Chondrocyte (in vitro differentiated cells): ENCODE results near the gene PPP6R1. TPM values are rescaled to one million over a fixed set of nuclear protein-coding genes. Genes with fewer than 3 reads are reported as not detected.

Experiments
- DNase-seq: peaks from one replicate; pipeline ENCODE4 v3.0.0; 2021; ENCODE audit warnings: mixed read lengths, low spot score
- H3K27ac Mint-ChIP-seq: one replicate; pipeline ENCODE4 v1.8.0; 2021; ENCODE audit warnings: mild to moderate bottlenecking, moderate library complexity, mixed read lengths; ENCODE audit not compliant: unreplicated experiment
- H3K27me3 Mint-ChIP-seq: 2 replicates; pipeline ENCODE4 v1.8.0; 2021; ENCODE audit warnings: low read depth, mixed read lengths
- H3K36me3 Mint-ChIP-seq: 2 replicates; pipeline ENCODE4 v1.8.0; 2021; ENCODE audit warnings: low read depth, mixed read lengths
- H3K4me1 Mint-ChIP-seq: 2 replicates; pipeline ENCODE4 v1.8.0; 2021; ENCODE audit warnings: low read depth, mild to moderate bottlenecking, mixed read lengths
- H3K4me3 Mint-ChIP-seq: one replicate; pipeline ENCODE4 v1.8.0; 2021; ENCODE audit warnings: mild to moderate bottlenecking, moderate library complexity, mixed read lengths; ENCODE audit not compliant: unreplicated experiment
- H3K9me3 Mint-ChIP-seq: 2 replicates; pipeline ENCODE4 v1.8.0; 2021; ENCODE audit warnings: low read depth, mixed read lengths
- CTCF ChIP-seq: fragments of 200-600 bp; sonication (generic); IDR thresholded peaks from 2 replicates; pipeline ENCODE4 v1.5.0; 2021; ENCODE audit warnings: antibody characterized with exemption, mild to moderate bottlenecking, moderate library complexity
- microRNA-seq: library from miRNA; unstranded; fragments of <30 nt; microRNA quantifications from one replicate; pipeline ENCODE4 v1.2.0, GENCODE V29; 2020; ENCODE audit warnings: borderline number of aligned reads
- total RNA-seq: library from RNA; stranded (reverse); gene quantifications from 3 replicates; pipeline ENCODE4 v1.2.1, GENCODE V29; 2021

The PPP6R1 gene
- total RNA-seq, 1 donor from 2014 or later: 49.9 TPM

GRCh38 chr19:55193481-55193880 is 65.3 kb downstream of the PPP6R1 start:
- Mint-ChIP-seq H3K27me3 (peaks cover 7% of the 10 kb centered on the region), H3K9me3 (no peaks in the 10 kb centered on the region), H3K36me3 (no peaks in the 10 kb centered on the region), H3K4me3 (no peak overlapping the region), H3K27ac (no peak overlapping the region), H3K4me1 (peaks cover 6% of the 10 kb centered on the region)
- no peak for DNase-seq
- TF ChIP-seq CTCF: no peak

GRCh38 chr19:55189403-55189835 is 69.4 kb downstream of the PPP6R1 start:
- H3K27me3 Mint-ChIP-seq: peaks cover 19% of the 10 kb centered on the region
- H3K27ac Mint-ChIP-seq: peak overlapping the region; percentile 84
- H3K4me3 Mint-ChIP-seq: no peak overlapping the region
- DNase-seq: no peak
- TF ChIP-seq CTCF: no peak
- H3K36me3 Mint-ChIP-seq: no peaks in the 10 kb centered on the region
- peaks cover 6% of the 10 kb centered on the region for H3K4me1 Mint-ChIP-seq
- H3K9me3 Mint-ChIP-seq: no peaks in the 10 kb centered on the region

GRCh38 chr19:55188625-55189024 is 70.2 kb downstream of the PPP6R1 start:
- Mint-ChIP-seq H3K36me3 (no peaks in the 10 kb centered on the region), H3K9me3 (no peaks in the 10 kb centered on the region)

GRCh38 chr19:55186080-55186479 is 72.7 kb downstream of the PPP6R1 start:
- no peak overlapping the region for H3K4me3 Mint-ChIP-seq
- no peaks in the 10 kb centered on the region for H3K9me3 Mint-ChIP-seq
- H3K27me3 Mint-ChIP-seq: peaks cover 33% of the 10 kb centered on the region
- H3K27ac Mint-ChIP-seq: no peak overlapping the region
- peaks cover 6% of the 10 kb centered on the region for H3K4me1 Mint-ChIP-seq
- peak; percentile 92 for DNase-seq
- H3K36me3 Mint-ChIP-seq: no peaks in the 10 kb centered on the region
- TF ChIP-seq CTCF: no peak

More at GRCh38 chr19:55188625-55189024, 70.2 kb downstream of the PPP6R1 start:
- Mint-ChIP-seq H3K4me3 (no peak overlapping the region), H3K27ac (no peak overlapping the region), H3K4me1 (peaks cover 6% of the 10 kb centered on the region), H3K27me3 (peaks cover 22% of the 10 kb centered on the region)
- TF ChIP-seq CTCF: no peak
- no peak for DNase-seq

GRCh38 chr19:55181740-55182139 is 77.1 kb downstream of the PPP6R1 start:
- H3K4me1 Mint-ChIP-seq: peaks cover 12% of the 10 kb centered on the region
- no peaks in the 10 kb centered on the region for H3K9me3 Mint-ChIP-seq
- DNase-seq: no peak
- H3K36me3 Mint-ChIP-seq: no peaks in the 10 kb centered on the region
- no peak overlapping the region for H3K4me3 Mint-ChIP-seq
- no peak overlapping the region for H3K27ac Mint-ChIP-seq
- H3K27me3 Mint-ChIP-seq: peaks cover 48% of the 10 kb centered on the region
- no peak for TF ChIP-seq CTCF

Small RNAs within 50 kb of the gene (microRNA-seq; reads per million reads assigned to microRNA genes)
- gene MIR6802 (not detected), gene MIR6803 (2.8 reads per million), gene MIR6804 (3.3 reads per million)

Other genes starting within 250 kb of the PPP6R1 start
- 0.51 TPM in 1 of 3 replicates, not detected in the others for gene GP6, start 220.8 kb downstream of the PPP6R1 start, total RNA-seq
- gene RDH13, start 195.9 kb downstream of the PPP6R1 start, total RNA-seq: 9.7 to 13.7 TPM (median 11.1 TPM) in 3 replicates
- gene EPS8L1, start 183.1 kb downstream of the PPP6R1 start, total RNA-seq: 4.1 to 7.9 TPM (median 6.8 TPM) in 3 replicates
- gene PPP1R12C, start 141.4 kb downstream of the PPP6R1 start, total RNA-seq: 86.1 to 111 TPM (median 103 TPM) in 3 replicates
- 0.62 TPM in 1 of 3 replicates, not detected in the others for gene TNNT1, start 109.8 kb downstream of the PPP6R1 start, total RNA-seq
- gene TNNI3, start 101.3 kb downstream of the PPP6R1 start, total RNA-seq: not detected in 3 replicates
- 0.90 to 2.2 TPM (median 1.3 TPM) in 3 replicates for gene DNAAF3, start 92.4 kb downstream of the PPP6R1 start, total RNA-seq
- gene SYT5, start 78.7 kb downstream of the PPP6R1 start, total RNA-seq: 0.80 TPM in 1 of 3 replicates, not detected in the others
- 0.42 to 0.54 TPM in 2 of 3 replicates, not detected in the other for gene PTPRH, start 49.5 kb downstream of the PPP6R1 start, total RNA-seq
- 1.4 to 1.5 TPM (median 1.4 TPM) in 3 replicates for gene TMEM86B, start 30.3 kb downstream of the PPP6R1 start, total RNA-seq
- gene HSPBP1, start 21.1 kb upstream of the PPP6R1 start, total RNA-seq: 22.7 to 30.3 TPM (median 24.2 TPM) in 3 replicates
- gene BRSK1, start 25.0 kb upstream of the PPP6R1 start, total RNA-seq: 14.0 to 15.9 TPM (median 15.3 TPM) in 3 replicates
- not detected in 3 replicates for gene TMEM150B, start 66.3 kb upstream of the PPP6R1 start, total RNA-seq
- 9.5 to 14.6 TPM (median 9.7 TPM) in 3 replicates for gene KMT5C, start 80.9 kb upstream of the PPP6R1 start, total RNA-seq
- gene COX6B2, start 95.7 kb upstream of the PPP6R1 start, total RNA-seq: 0.17 to 0.23 TPM in 2 of 3 replicates, not detected in the other
- not detected in 3 replicates for gene GARIN5B, start 104.2 kb upstream of the PPP6R1 start, total RNA-seq
- 2.8 to 3.7 TPM (median 3.1 TPM) in 3 replicates for gene IL11, start 111.4 kb upstream of the PPP6R1 start, total RNA-seq
- 0.52 to 1.0 TPM in 2 of 3 replicates, not detected in the other for gene TMEM190, start 117.8 kb upstream of the PPP6R1 start, total RNA-seq
- 0.59 to 1.0 TPM (median 0.85 TPM) in 3 replicates for gene TMEM238, start 125.3 kb upstream of the PPP6R1 start, total RNA-seq
- gene RPL28, start 126.9 kb upstream of the PPP6R1 start, total RNA-seq: 1,343 to 1,376 TPM (median 1,346 TPM) in 3 replicates
- 60.0 to 79.7 TPM (median 78.6 TPM) in 3 replicates for gene UBE2S, start 148.8 kb upstream of the PPP6R1 start, total RNA-seq
- not detected in 3 replicates for gene SHISA7, start 184.3 kb upstream of the PPP6R1 start, total RNA-seq
- 39.8 to 47.2 TPM (median 39.8 TPM) in 3 replicates for gene ISOC2, start 202.6 kb upstream of the PPP6R1 start, total RNA-seq
- gene C19orf85, start 205.7 kb upstream of the PPP6R1 start, total RNA-seq: not detected in 3 replicates
- 9.1 to 9.7 TPM (median 9.4 TPM) in 3 replicates for gene ZNF628, start 217.6 kb upstream of the PPP6R1 start, total RNA-seq
- gene NAT14, start 226.2 kb upstream of the PPP6R1 start, total RNA-seq: 32.1 to 50.0 TPM (median 33.1 TPM) in 3 replicates
- gene SSC5D, start 229.4 kb upstream of the PPP6R1 start, total RNA-seq: 33.6 to 50.0 TPM (median 34.5 TPM) in 3 replicates